ENCODE data around the gene TRAF7. TPM values are rescaled to one million over a fixed set of nuclear protein-coding genes. Genes with fewer than 3 reads are reported as not detected.

The TRAF7 gene
- total and polyA plus RNA-seq, 2 of the 13 experiments (the other 11 are each of a cell fraction or from before 2014, with no cell fraction given) = 47.9 to 65.6 TPM

- TF ChIP-seq STAT6 (CRISPR knock-in tag; IDR thresholded peaks at IDR 0.05; ENCODE audit: borderline replicate concordance) (no peak), UBTF (CRISPR knock-in tag; IDR thresholded peaks at IDR 0.05) (peak; percentile 80), HBP1 (CRISPR knock-in tag; IDR thresholded peaks at IDR 0.05; ENCODE audit: low read depth) (no peak), ZNF780A (CRISPR knock-in tag; IDR thresholded peaks at IDR 0.05) (no peak), SOX6 (IDR thresholded peaks at IDR 0.05) (no peak), SOX6 (CRISPR knock-in tag; IDR thresholded peaks at IDR 0.05) (no peak), MLX (CRISPR knock-in tag; IDR thresholded peaks at IDR 0.05) (no peak), ZNF124 (CRISPR knock-in tag; IDR thresholded peaks at IDR 0.05) (no peak; the same call in 1 of the 2 replicates), YEATS4 (CRISPR knock-in tag; IDR thresholded peaks at IDR 0.05; ENCODE audit: borderline replicate concordance) (peak; percentile 49), ZSCAN29 (CRISPR knock-in tag; conservative IDR thresholded peaks at IDR 0.05) (no peak), TFAP4 (IDR thresholded peaks at IDR 0.05; ENCODE audit: borderline replicate concordance, low read depth) (no peak), NCOA1 (CRISPR knock-in tag; IDR thresholded peaks at IDR 0.05) (no peak), ASH2L (IDR thresholded peaks at IDR 0.05; ENCODE audit: insufficient read length, low read depth, low read length) (peak; percentile 24), ZBTB37 (CRISPR knock-in tag; IDR thresholded peaks at IDR 0.05) (no peak), CHCHD3 (CRISPR knock-in tag; IDR thresholded peaks at IDR 0.05) (no peak), ZNF333 (CRISPR knock-in tag; IDR thresholded peaks at IDR 0.05; ENCODE audit: borderline replicate concordance) (0 out of 2 replicates have a peak, but pooled peaks have one; percentile 29), GRHL1 (CRISPR knock-in tag; conservative IDR thresholded peaks at IDR 0.05) (no peak)
These were observed 7.8 kb downstream of the TRAF7 start (continued) for GRCh38 chr16:2163211-2163881.
